ENCODE measurements around the gene TFF3.

DNA sequence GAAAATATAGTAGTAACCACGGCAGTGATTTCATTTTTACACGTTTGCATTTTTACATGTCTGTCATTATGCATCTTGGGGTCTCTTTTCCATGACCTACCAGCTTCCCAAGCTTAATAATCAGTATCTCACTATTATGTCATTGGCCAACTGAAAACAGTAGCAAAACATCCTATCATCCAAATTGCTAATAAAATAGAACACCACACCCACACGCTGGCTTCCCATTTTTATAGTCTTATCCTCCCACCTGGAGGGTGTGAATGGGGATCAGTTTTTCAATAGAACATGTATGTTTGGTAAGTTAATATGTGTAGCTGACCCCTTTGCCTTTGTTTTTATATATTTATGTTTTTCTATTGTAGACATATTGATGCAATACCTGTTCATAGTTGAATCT lies 11.8 kb downstream of the TFF3 start:
- TF ChIP-seq, protein P1, sequence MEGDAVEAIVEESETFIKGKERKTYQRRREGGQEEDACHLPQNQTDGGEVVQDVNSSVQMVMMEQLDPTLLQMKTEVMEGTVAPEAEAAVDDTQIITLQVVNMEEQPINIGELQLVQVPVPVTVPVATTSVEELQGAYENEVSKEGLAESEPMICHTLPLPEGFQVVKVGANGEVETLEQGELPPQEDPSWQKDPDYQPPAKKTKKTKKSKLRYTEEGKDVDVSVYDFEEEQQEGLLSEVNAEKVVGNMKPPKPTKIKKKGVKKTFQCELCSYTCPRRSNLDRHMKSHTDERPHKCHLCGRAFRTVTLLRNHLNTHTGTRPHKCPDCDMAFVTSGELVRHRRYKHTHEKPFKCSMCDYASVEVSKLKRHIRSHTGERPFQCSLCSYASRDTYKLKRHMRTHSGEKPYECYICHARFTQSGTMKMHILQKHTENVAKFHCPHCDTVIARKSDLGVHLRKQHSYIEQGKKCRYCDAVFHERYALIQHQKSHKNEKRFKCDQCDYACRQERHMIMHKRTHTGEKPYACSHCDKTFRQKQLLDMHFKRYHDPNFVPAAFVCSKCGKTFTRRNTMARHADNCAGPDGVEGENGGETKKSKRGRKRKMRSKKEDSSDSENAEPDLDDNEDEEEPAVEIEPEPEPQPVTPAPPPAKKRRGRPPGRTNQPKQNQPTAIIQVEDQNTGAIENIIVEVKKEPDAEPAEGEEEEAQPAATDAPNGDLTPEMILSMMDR (conservative IDR thresholded peaks at IDR 0.05) = no peak
- TF ChIP-seq EZH2 (IDR thresholded peaks at IDR 0.05; ENCODE audit: low read depth) = no peak
